ENCODE measurements around the gene YDJC.
"Not testable (repeated sequence)": the region's sequence is repeated elsewhere in the genome, so short reads cannot be mapped to it uniquely, and the experiment has no call there.

Gene YDJC

GRCh38 chr22:21631025-21631424, 1.2 kb upstream of the YDJC start:
- DNase-seq (ENCODE audit: low spot score): peak; percentile 37

GRCh38 chr22:21628386-21629254, 1.2 kb downstream of the YDJC start:
- no peak for DNase-seq (ENCODE audit: low spot score)

- DNase-seq (ENCODE audit: low spot score): no peak
These were observed 2.9 kb downstream of the YDJC start for GRCh38 chr22:21626735-21627469.

GRCh38 chr22:21626073-21626734, 3.6 kb downstream of the YDJC start:
- no peak for DNase-seq (ENCODE audit: low spot score)

- no peak for DNase-seq (ENCODE audit: low spot score)
These were observed 4.7 kb downstream of the YDJC start for GRCh38 chr22:21624880-21625791.

- DNase-seq (ENCODE audit: low spot score): no peak
These were observed 5.5 kb downstream of the YDJC start for GRCh38 chr22:21624120-21624879.

GRCh38 chr22:21623648-21623970, 6.2 kb downstream of the YDJC start:
- DNase-seq (ENCODE audit: low spot score): no peak

- no peak for DNase-seq (ENCODE audit: low spot score)
These were observed 6.7 kb downstream of the YDJC start for GRCh38 chr22:21622919-21623647.

- DNase-seq (ENCODE audit: low spot score): no peak
These were observed 7.6 kb downstream of the YDJC start for GRCh38 chr22:21622011-21622918.

GRCh38 chr22:21621025-21621424, 8.8 kb downstream of the YDJC start:
- no peak for DNase-seq (ENCODE audit: low spot score)

GRCh38 chr22:21617337-21617736, 12.5 kb downstream of the YDJC start:
- DNase-seq (ENCODE audit: low spot score): not testable (repeated sequence)

GRCh38 chr22:21615731-21616130, 14.1 kb downstream of the YDJC start:
- no peak for DNase-seq (ENCODE audit: low spot score)

- DNase-seq (ENCODE audit: low spot score): no peak
These were observed 16.1 kb downstream of the YDJC start for GRCh38 chr22:21613553-21614233.

- no peak for DNase-seq (ENCODE audit: low spot score)
These were observed 17.0 kb downstream of the YDJC start for GRCh38 chr22:21612858-21613257.

GRCh38 chr22:21611210-21611977, 18.4 kb downstream of the YDJC start:
- no peak for DNase-seq (ENCODE audit: low spot score)

- DNase-seq (ENCODE audit: low spot score): not testable (repeated sequence)
These were observed 20.2 kb downstream of the YDJC start for GRCh38 chr22:21609556-21610157.

- no peak for DNase-seq (ENCODE audit: low spot score)
These were observed 23.0 kb downstream of the YDJC start for GRCh38 chr22:21606775-21607174.
